CD14-positive monocyte (primary cell): ENCODE results near the gene NT5C3B. TPM values are rescaled to one million over a fixed set of nuclear protein-coding genes. Genes with fewer than 3 reads are reported as not detected.

Experiments
- DNase-seq, 3 donors: peaks; one replicate each; pipeline ENCODE4 v3.0.0-alpha.2; 2011 to 2022
- H2AFZ ChIP-seq: 2 replicates; pipeline ENCODE4 v1.6.0; 2012; ENCODE audit warnings: mild to moderate bottlenecking, low read depth, low read length, inconsistent platforms; ENCODE audit not compliant: insufficient read depth, poor library complexity, severe bottlenecking
- H3K27ac ChIP-seq, 2 donors: 1 replicate in 1 of 2; 2 replicates in 1 of 2; pipeline ENCODE4 v1.5.1; 2012 to 2013; ENCODE audit warnings: low read length in 2 of 2, control low read depth in 1 of 2, inconsistent platforms in 1 of 2, low read depth in 1 of 2, mild to moderate bottlenecking in 1 of 2
- H3K27me3 ChIP-seq, 2 donors: one replicate each; pipeline versions ENCODE4 v1.6.0 to v1.6.1; 2011 to 2013; ENCODE audit warnings: low read length in 2 of 2; ENCODE audit not compliant: control insufficient read depth in 2 of 2, insufficient read depth in 2 of 2
- H3K36me3 ChIP-seq, 2 donors: replicated peaks in 1 of 2; 1 replicate in 1 of 2; 2 replicates in 1 of 2; pipeline versions ENCODE4 v1.5.1 to v1.6.1; 2012 to 2013; ENCODE audit warnings: low read length in 2 of 2, control low read depth in 1 of 2, inconsistent platforms in 1 of 2, mild to moderate bottlenecking in 1 of 2; ENCODE audit not compliant: insufficient read depth in 2 of 2, control insufficient read depth in 1 of 2
- H3K4me1 ChIP-seq, 2 donors: 1 replicate in 1 of 2; 2 replicates in 1 of 2; pipeline versions ENCODE4 v1.5.1 to v1.6.1; 2012 to 2013; ENCODE audit warnings: low read length in 2 of 2, control low read depth in 1 of 2, inconsistent platforms in 1 of 2, mild to moderate bottlenecking in 1 of 2, moderate library complexity in 1 of 2; ENCODE audit not compliant: insufficient read depth in 2 of 2, control insufficient read depth in 1 of 2
- H3K4me2 ChIP-seq: replicated peaks from 2 replicates; pipeline ENCODE3; 2012; ENCODE audit warnings: low read length, moderate library complexity, mild to moderate bottlenecking; ENCODE audit not compliant: poor library complexity, severe bottlenecking; ENCODE audit errors: extremely low read depth
- H3K4me3 ChIP-seq, 3 experiments: fragments of 200-600 bp in 1 of 3; sonication (generic) in 1 of 3; replicated peaks in 1 of 3; 1 replicate in 2 of 3; 2 replicates in 1 of 3; pipeline ENCODE4 v1.5.1; 2011 to 2013; ENCODE audit warnings: low read length in 3 of 3, mild to moderate bottlenecking in 3 of 3, control low read depth in 2 of 3, low read depth in 2 of 3, inconsistent platforms in 1 of 3, moderate library complexity in 1 of 3
- H3K79me2 ChIP-seq: 2 replicates; pipeline ENCODE4 v1.6.0; 2012; ENCODE audit warnings: mild to moderate bottlenecking, control low read depth, inconsistent platforms, low read length, moderate library complexity; ENCODE audit not compliant: insufficient read depth
- H3K9ac ChIP-seq: 2 replicates; pipeline ENCODE4 v1.6.0; 2017; ENCODE audit warnings: low read length, mild to moderate bottlenecking; ENCODE audit not compliant: insufficient read depth, poor library complexity, severe bottlenecking
- H3K9me3 ChIP-seq, 2 donors: replicated peaks in 1 of 2; 1 replicate in 1 of 2; 2 replicates in 1 of 2; pipeline versions ENCODE4 v1.5.1 to v1.6.1; 2012 to 2013; ENCODE audit warnings: low read length in 2 of 2, control low read depth in 1 of 2; ENCODE audit not compliant: control insufficient read depth in 1 of 2, insufficient read depth in 1 of 2
- H4K20me1 ChIP-seq: 2 replicates; pipeline ENCODE4 v1.6.0; 2012; ENCODE audit warnings: mild to moderate bottlenecking, low read length, control low read depth, moderate library complexity; ENCODE audit not compliant: insufficient read depth
- H3K27ac Mint-ChIP-seq, 7 donors: one replicate each; pipeline ENCODE4 v1.8.0; 2020; ENCODE audit warnings: mild to moderate bottlenecking in 7 of 7, mixed read lengths in 7 of 7, moderate library complexity in 6 of 7, inconsistent platforms in 2 of 7
- H3K27me3 Mint-ChIP-seq, 3 donors: one replicate each; pipeline ENCODE4 v1.8.0; 2021 to 2022; ENCODE audit warnings: low read depth in 3 of 3, mild to moderate bottlenecking in 3 of 3, mixed read lengths in 3 of 3, moderate library complexity in 3 of 3, inconsistent platforms in 1 of 3
- H3K36me3 Mint-ChIP-seq, 2 donors: one replicate each; pipeline ENCODE4 v1.8.0; 2020; ENCODE audit warnings: mixed read lengths in 2 of 2, inconsistent platforms in 1 of 2, mild to moderate bottlenecking in 1 of 2
- H3K4me1 Mint-ChIP-seq: one replicate; pipeline ENCODE4 v1.8.0; 2020; ENCODE audit warnings: mild to moderate bottlenecking, mixed read lengths
- H3K4me3 Mint-ChIP-seq, 2 donors: one replicate each; pipeline ENCODE4 v1.8.0; 2020; ENCODE audit warnings: mild to moderate bottlenecking in 2 of 2, mixed read lengths in 2 of 2, moderate library complexity in 1 of 2
- H3K9me3 Mint-ChIP-seq, 7 donors: one replicate each; pipeline ENCODE4 v1.8.0; 2020 to 2022; ENCODE audit warnings: mixed read lengths in 7 of 7, mild to moderate bottlenecking in 6 of 7, moderate library complexity in 6 of 7, inconsistent platforms in 2 of 7
- WGBS: methylation state at CpG from one replicate; pipeline ENCODE4 v1.1.5; 2013; ENCODE audit warnings: missing lambda C conversion rate; ENCODE audit not compliant: insufficient coverage; 5-methylcytosine and 5-hydroxymethylcytosine counted together
- intact Hi-C, 2 donors: fragments of 100-400 bp; cut with micrococcal nuclease; formaldehyde crosslinking; loops; one replicate each; pipeline versions ENCODE4 v1.15.0 to v1.15.1; 2023
- polyA plus RNA-seq, 3 donors: library from polyadenylated mRNA; depleted of rRNA in 1 of 3; unstranded in 2 of 3; stranded (reverse) in 1 of 3; fragments of 300-500 nt in 2 of 3; fragments of >200 nt in 1 of 3; fragmentation: Illumina TruSeq in 2 of 3; gene quantifications; 1 replicate in 2 of 3; 2 replicates in 1 of 3; pipeline ENCODE4 v1.2.3, GENCODE V29; 2012 to 2021
- TF ChIP-seq, protein P1 (sequence below): fragments of 200-600 bp; IDR thresholded peaks from one replicate; pipeline ENCODE4 v1.8.0; 2022; ENCODE audit warnings: antibody characterized with exemption, mild to moderate bottlenecking

NT5C3B gene
- polyA plus RNA-seq, 3 donors = 11.5 to 14.2 (median 13.5) TPM

- Mint-ChIP-seq H3K27ac (peak within 1 kb of the TSS in 2 of 7 donors; percentile 73 to 87), H3K4me1 (peaks cover 14% of the 10 kb centered on the region), H3K36me3 (peaks cover 4 to 5% of the 10 kb centered on the region in 2 donors), H3K9me3 (peaks cover 0 to 8% (median 2%) of the 10 kb centered on the region in 7 donors), H3K4me3 (peak within 1 kb of the TSS; percentile 77 to 94), H3K27me3 (peaks cover 28 to 54% (median 41%) of the 10 kb centered on the region in 3 donors)
- H3K9ac ChIP-seq = peak within 1 kb of the TSS; percentile 43
- no peaks in the 10 kb centered on the region for H4K20me1 ChIP-seq
- intact Hi-C loops = no loop called here
- peaks cover 9 to 46% of the 10 kb centered on the region in 2 donors for H3K27me3 ChIP-seq
- H3K4me1 ChIP-seq = peaks cover 16 to 24% of the 10 kb centered on the region in 2 donors
- peak within 1 kb of the TSS; percentile 23 to 80 (median 33) for H3K4me3 ChIP-seq
- TF ChIP-seq, protein P1, sequence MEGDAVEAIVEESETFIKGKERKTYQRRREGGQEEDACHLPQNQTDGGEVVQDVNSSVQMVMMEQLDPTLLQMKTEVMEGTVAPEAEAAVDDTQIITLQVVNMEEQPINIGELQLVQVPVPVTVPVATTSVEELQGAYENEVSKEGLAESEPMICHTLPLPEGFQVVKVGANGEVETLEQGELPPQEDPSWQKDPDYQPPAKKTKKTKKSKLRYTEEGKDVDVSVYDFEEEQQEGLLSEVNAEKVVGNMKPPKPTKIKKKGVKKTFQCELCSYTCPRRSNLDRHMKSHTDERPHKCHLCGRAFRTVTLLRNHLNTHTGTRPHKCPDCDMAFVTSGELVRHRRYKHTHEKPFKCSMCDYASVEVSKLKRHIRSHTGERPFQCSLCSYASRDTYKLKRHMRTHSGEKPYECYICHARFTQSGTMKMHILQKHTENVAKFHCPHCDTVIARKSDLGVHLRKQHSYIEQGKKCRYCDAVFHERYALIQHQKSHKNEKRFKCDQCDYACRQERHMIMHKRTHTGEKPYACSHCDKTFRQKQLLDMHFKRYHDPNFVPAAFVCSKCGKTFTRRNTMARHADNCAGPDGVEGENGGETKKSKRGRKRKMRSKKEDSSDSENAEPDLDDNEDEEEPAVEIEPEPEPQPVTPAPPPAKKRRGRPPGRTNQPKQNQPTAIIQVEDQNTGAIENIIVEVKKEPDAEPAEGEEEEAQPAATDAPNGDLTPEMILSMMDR = peak; percentile 67
- peak within 1 kb of the TSS; percentile 80 for H3K4me2 ChIP-seq
- H3K36me3 ChIP-seq = no peaks in the 10 kb centered on the region
- WGBS = under 1% methylated on average over 83 of the region's 96 CpGs
- H3K79me2 ChIP-seq = no peaks in the 10 kb centered on the region
- DNase-seq = peak; percentile 62 to 76 (median 69)
- H3K27ac ChIP-seq = no peak within 1 kb of the TSS
- H3K9me3 ChIP-seq = no peaks in the 10 kb centered on the region
- peak within 1 kb of the TSS; percentile 89 for H2AFZ ChIP-seq
These were observed 24.3 kb downstream of the NT5C3B start, which contains the start of gene P3H4 for GRCh38 chr17:41811549-41812380. TSS of gene P3H4 (minus strand) at chr17:41811949. CDS start at chr17:41811915, 34 bp downstream.

DNA sequence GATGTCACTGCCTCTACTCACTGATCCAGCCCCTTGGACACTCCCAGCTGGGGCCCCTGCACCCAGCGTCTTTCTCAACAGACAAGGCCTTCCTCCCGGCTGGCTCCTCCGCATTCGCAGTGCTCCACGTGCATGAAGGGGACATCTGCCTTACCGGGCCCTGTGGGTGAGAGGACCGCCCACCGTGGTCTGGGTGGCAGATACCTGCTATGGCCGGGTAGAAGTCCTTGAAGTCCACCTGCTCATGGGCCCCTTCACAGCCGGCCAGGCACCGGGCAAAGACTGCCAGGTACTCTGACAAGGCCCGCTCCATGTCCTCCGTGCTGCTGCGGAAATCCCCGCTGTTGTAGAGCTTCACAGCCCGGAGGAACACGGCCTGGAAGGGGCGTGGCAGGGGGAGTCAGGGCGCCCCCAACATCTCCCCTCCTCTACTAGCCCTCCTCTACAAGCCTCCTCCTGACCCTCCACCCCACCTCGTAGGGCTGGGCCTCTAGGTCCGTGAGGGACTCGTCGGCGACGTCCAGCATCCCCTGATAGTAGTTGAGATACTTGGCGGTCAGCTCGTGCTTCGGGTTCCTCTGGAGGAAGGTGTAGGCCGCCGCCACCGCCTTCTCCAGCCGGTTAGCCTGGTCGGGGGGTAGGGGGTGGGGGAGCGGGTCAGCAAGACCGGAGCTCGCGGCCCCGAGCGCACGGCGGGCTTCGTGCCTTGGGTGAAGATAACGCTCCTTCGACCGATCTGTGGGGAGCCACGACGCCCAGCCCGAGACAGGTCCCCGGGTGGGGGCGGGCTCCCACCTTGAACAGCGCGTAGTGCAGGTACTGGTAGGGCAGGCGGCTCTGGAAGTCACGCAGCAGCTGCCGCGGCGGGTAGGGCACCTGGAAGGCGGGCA lies 25.1 kb downstream of the NT5C3B start:
- Histone ChIP-seq H2AFZ (peak overlapping the region; percentile 89), H4K20me1 (no peaks in the 10 kb centered on the region), H3K4me1 (peaks cover 16 to 24% of the 10 kb centered on the region in 2 donors), H3K27me3 (peaks cover 9 to 46% of the 10 kb centered on the region in 2 donors), H3K79me2 (no peaks in the 10 kb centered on the region), H3K4me3 (peak overlapping the region in 2 of 3 experiments; percentile 7 to 80), H3K27ac (no peak overlapping the region), H3K9ac (peak overlapping the region; percentile 43), H3K36me3 (no peaks in the 10 kb centered on the region), H3K4me2 (peak overlapping the region; percentile 80), H3K9me3 (no peaks in the 10 kb centered on the region)
- peaks cover 0 to 8% (median 2%) of the 10 kb centered on the region in 7 donors for H3K9me3 Mint-ChIP-seq
- 41% methylated on average over 49 of the region's 58 CpGs for WGBS
- H3K27ac Mint-ChIP-seq = peak overlapping the region in 1 of 7 donors; percentile 33
- TF ChIP-seq, protein P1 = no peak
- H3K36me3 Mint-ChIP-seq = peaks cover 4 to 5% of the 10 kb centered on the region in 2 donors
- H3K4me1 Mint-ChIP-seq = peaks cover 14% of the 10 kb centered on the region
- H3K27me3 Mint-ChIP-seq = peaks cover 31 to 54% (median 41%) of the 10 kb centered on the region in 3 donors
- H3K4me3 Mint-ChIP-seq = peak overlapping the region; percentile 77 to 78
- intact Hi-C loops = no loop called here
- no peak for DNase-seq
